ENCODE results near the gene VAMP2.

The VAMP2 gene

DNA sequence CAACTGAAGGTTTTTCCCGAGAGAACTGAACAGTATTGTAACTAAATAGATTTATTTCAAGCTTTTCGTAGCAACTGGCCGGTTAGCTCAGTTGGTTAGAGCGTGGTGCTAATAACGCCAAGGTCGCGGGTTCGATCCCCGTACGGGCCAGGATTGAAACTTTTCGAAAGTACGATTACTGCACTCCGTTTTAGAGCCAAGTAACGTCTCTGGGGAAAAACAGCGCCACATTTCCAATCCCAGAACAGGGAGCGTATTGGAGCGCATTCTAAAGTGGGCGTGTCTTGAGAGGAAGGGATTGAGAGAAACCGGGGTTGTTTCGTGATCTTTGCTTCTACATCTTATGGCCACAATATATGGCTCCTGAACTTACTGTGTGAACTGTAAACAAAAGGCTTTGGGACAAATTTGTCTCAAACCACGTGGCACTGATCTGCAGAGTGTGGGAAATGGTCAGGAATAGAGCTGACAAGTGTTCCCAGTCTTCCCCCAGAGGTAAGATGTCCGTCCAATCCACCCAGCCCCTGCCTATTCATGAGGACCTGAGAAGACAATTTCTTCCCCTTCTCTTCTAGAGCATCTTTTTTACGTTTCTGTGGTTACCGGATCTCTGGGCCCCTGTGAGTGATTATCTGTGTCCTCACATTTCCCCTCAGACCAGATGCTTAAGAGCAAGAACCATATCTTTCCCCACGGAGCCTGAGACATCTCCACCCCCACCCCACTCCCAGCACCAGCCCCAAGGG lies 24.9 kb upstream of the VAMP2 start:
- H3K27ac ChIP-seq, result peak overlapping the region; percentile 97
- ChIA-PET POLR2A (ENCODE audit: low non-redundant PET) (interaction anchor here (0.5 to 1.7 kb wide), 2 partner anchors 14 to 23 kb away, joined by 3 to 6 read pairs; partner anchors contain the start of gene AURKB), CTCF (interaction anchor here (0.6 to 1.2 kb wide), 6 partner anchors 9 to 108 kb away, joined by 3 to 4 read pairs (median 3); no protein-coding TSS in a partner anchor)
- TF ChIP-seq, protein P1, sequence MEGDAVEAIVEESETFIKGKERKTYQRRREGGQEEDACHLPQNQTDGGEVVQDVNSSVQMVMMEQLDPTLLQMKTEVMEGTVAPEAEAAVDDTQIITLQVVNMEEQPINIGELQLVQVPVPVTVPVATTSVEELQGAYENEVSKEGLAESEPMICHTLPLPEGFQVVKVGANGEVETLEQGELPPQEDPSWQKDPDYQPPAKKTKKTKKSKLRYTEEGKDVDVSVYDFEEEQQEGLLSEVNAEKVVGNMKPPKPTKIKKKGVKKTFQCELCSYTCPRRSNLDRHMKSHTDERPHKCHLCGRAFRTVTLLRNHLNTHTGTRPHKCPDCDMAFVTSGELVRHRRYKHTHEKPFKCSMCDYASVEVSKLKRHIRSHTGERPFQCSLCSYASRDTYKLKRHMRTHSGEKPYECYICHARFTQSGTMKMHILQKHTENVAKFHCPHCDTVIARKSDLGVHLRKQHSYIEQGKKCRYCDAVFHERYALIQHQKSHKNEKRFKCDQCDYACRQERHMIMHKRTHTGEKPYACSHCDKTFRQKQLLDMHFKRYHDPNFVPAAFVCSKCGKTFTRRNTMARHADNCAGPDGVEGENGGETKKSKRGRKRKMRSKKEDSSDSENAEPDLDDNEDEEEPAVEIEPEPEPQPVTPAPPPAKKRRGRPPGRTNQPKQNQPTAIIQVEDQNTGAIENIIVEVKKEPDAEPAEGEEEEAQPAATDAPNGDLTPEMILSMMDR (conservative IDR thresholded peaks at IDR 0.05; ENCODE audit: low read depth), result no peak
- DNase-seq (ENCODE audit: low spot score), result peak; percentile 88

DNA sequence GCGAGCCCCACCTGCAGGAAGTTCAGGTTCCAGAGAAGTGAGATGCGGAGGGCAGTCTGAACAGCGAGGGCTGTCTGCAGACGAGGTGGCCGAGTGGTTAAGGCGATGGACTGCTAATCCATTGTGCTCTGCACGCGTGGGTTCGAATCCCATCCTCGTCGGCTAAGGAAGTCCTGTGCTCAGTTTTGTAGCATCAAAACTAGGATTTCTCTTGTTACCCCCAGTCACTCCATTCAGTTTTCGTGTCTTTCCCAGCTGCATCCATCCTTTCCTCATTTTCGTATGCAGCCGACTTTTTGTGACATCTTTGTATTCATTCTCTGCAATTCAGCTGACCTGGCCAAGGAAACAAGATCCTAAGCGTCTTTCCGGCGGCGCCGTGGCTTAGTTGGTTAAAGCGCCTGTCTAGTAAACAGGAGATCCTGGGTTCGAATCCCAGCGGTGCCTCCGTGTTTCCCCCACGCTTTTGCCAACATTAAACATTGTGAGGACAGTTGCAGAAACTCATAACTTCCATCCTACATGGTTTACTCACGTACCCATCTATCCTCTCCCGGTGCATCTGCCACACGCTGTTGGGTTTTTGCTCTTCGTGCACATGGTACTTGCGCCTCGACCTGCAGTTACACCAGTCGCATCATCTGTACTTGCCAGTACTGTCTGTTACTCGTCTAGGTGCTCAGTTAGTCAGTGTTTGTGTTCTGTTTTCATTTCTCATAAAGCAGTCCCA lies 24.2 kb upstream of the VAMP2 start:
- CTCF ChIA-PET, result interaction anchor here (0.6 to 1.2 kb wide), 7 partner anchors 9 to 108 kb away, joined by 3 to 4 read pairs (median 3); no protein-coding TSS in a partner anchor
- peak; percentile 81 for DNase-seq (ENCODE audit: low spot score)
- TF ChIP-seq, protein P1 (conservative IDR thresholded peaks at IDR 0.05; ENCODE audit: low read depth), result 0 out of 2 replicates have a peak, but pooled peaks have one; percentile 24
- POLR2A ChIA-PET (ENCODE audit: low non-redundant PET), result interaction anchor here (1.7 kb wide), 1 partner anchor 24 kb away, joined by 6 read pairs; the partner anchor contains the start of gene AURKB
- peak overlapping the region; percentile 97 for H3K27ac ChIP-seq

DNA sequence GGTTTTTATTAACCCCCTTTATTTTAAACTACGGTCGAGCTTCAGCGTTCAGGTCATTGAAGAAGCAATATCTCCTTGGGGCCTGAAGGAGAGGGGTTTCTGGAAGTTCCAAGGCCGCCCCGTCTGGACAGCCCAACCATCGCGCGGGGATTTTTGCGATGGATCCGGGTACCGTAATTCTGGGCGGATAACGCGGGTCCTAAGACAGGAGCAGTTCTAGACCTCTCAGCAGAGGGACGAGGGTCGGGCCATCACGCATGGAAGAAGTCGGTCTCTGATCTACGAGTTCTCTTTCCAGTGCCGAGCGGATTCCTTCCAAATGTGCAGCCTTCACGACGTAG lies 23.7 kb upstream of the VAMP2 start:
- TF ChIP-seq, protein P1 (conservative IDR thresholded peaks at IDR 0.05; ENCODE audit: low read depth), result no peak
- peak overlapping the region; percentile 97 for H3K27ac ChIP-seq
- POLR2A ChIA-PET (ENCODE audit: low non-redundant PET), result no interaction called here
- CTCF ChIA-PET, result interaction anchor here (0.6 to 1.0 kb wide), 6 partner anchors 10 to 107 kb away, joined by 3 to 5 read pairs (median 4); no protein-coding TSS in a partner anchor
- no peak for DNase-seq (ENCODE audit: low spot score)

DNA sequence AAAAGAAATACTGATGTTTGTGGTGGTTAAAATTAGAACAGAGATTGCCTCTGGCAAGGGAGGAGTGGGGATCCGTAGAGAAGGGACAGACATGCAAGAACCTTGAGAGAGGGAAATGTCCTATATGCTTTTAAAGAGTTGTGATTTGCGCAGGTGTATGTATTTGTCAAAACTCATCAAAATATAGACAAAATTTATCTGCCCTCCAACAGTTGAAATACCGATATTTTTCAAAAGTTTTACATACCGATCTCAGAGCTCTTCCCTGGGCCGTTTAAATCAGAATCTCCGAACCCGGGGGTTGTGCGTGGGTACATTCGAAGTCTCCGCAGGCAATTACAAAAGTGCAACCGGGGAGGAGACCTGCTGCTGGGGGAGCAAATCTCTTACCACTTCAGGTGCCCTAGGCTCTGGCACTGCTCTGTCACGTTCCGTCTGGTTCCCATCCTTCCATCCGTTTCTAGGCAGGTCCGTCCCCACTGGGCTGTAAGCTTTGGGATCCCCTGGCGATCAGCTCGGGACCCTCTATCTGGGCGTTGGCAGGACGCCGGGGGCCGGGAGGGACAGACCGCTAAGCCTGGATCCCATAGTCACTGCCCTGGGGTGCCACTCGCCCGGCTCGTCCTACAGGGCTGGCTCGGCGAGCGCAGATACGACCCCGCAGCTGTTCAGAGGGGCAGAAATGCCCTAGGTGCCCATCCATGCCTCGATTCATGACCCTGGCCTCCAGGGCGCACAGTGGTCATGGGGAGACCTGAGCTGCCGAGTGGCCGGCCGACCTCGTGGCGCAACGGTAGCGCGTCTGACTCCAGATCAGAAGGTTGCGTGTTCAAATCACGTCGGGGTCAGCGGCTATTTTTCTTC lies 23.1 kb upstream of the VAMP2 start:
- CTCF ChIA-PET, result interaction anchor here (0.6 to 1.0 kb wide), 4 partner anchors 9 to 65 kb away, joined by 3 to 5 read pairs (median 3); no protein-coding TSS in a partner anchor
- POLR2A ChIA-PET (ENCODE audit: low non-redundant PET), result no interaction called here
- DNase-seq (ENCODE audit: low spot score), result peak; percentile 59
- peak overlapping the region; percentile 97 for H3K27ac ChIP-seq
- TF ChIP-seq, protein P1 (conservative IDR thresholded peaks at IDR 0.05; ENCODE audit: low read depth), result no peak

DNA sequence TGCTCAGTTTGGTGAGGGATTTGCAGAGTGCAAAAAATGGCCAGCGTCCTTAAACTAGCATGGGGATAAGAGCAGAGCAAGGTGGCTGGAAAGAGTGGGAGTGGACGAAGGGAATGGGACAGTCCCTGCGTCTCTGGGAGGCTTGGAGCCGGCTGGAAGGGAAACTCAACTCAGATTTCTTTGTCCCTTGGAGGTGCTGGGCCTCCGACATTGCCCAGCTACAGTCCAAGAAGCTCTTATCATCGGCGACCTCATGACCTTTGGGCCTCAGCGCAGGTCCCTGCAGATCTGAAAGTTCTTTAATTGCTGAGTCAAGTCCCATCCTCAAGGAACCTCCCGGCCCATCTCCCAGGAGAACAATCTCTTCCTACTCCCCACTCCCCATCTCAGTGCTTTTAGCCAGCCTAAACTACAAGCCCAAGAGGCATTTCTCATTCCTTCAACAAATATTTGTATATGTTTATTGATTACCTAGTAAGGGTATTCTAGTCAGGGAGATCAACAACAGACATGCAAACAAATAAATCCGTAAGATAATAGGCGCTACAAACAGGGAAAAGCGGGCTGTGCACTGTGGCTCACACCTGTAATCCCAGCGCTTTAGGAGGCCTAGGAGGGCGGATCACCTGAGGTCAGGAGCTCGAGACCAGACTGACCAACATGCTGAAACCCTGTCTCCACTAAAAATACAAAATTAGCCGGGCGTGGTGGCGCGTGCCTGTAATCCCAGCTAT lies 14.4 kb upstream of the VAMP2 start:
- CTCF ChIA-PET, result interaction anchor here (1.2 to 1.4 kb wide), 2 partner anchors 9 to 38 kb away, joined by 3 read pairs; no protein-coding TSS in a partner anchor
- TF ChIP-seq, protein P1 (conservative IDR thresholded peaks at IDR 0.05; ENCODE audit: low read depth), result no peak
- DNase-seq (ENCODE audit: low spot score), result no peak
- H3K27ac ChIP-seq, result peak overlapping the region; percentile 87
- POLR2A ChIA-PET (ENCODE audit: low non-redundant PET), result no interaction called here

Measured in RWPE1 (cell line).